ENCODE measurements around the gene MMRN2. TPM values are rescaled to one million over a fixed set of nuclear protein-coding genes. Genes with fewer than 3 reads are reported as not detected.
A peak's percentile ranks its signal among the peaks of the same experiment; 100 is the strongest.

Gene MMRN2
- polyA plus RNA-seq, 3 donors = 20.2 to 26.5 (median 25.0) TPM

- no peak for DNase-seq (ENCODE audit: extremely low read depth in 1 of 11, low read depth in 9 of 11, low spot score in 4 of 11)
Measured at GRCh38 chr10:86929468-86930380, 27.7 kb downstream of the MMRN2 start.

GRCh38 chr10:86922553-86922961, 34.9 kb downstream of the MMRN2 start:
- DNase-seq (ENCODE audit: extremely low read depth in 1 of 11, low read depth in 9 of 11, low spot score in 4 of 11) = no peak

GRCh38 chr10:86918022-86918471, 39.4 kb downstream of the MMRN2 start:
- no peak for DNase-seq (ENCODE audit: extremely low read depth in 1 of 11, low read depth in 9 of 11, low spot score in 4 of 11)

GRCh38 chr10:86914734-86915133, 42.7 kb downstream of the MMRN2 start:
- DNase-seq (ENCODE audit: extremely low read depth in 1 of 11, low read depth in 9 of 11, low spot score in 4 of 11) = no peak

DNA sequence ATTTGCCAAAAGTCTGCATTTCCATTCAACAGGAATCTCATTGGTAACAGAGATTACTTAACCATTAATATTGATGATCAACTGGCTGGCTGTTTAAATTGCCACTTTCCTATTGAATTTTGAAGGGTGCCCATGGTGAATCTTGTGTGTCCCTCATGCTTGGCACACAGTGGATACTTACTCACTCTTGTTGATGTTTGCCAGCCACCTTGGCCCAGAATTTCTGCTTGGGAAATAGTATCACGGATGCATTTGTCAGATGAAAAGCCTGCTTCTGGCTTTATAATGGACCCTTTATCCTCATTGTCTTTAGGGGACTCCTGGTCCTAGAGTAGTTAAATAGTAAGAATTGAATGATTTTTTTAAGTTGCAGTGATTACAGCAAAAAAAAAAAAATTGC, 52.0 kb downstream of the MMRN2 start:
- no peak for DNase-seq (ENCODE audit: extremely low read depth in 1 of 11, low read depth in 9 of 11, low spot score in 4 of 11)

DNA sequence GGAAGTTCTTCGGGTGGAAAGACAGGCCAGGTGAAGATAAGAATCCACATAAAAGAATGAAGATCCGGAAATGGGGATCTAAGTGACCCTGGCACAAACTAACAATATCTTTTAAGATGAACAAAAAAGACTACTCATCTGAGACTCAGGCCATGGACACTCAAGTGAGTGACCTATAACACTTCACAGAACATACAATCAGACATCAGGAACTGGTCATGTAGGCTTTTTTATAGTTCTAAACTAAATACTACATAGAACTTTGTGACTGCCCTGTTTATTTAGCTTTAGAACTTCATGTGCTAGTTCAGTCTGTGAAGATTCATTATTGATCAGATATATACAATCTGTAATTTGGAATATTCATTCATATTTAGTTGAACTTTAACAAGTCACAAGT, 52.8 kb downstream of the MMRN2 start:
- DNase-seq (ENCODE audit: extremely low read depth in 1 of 11, low read depth in 9 of 11, low spot score in 4 of 11) = no peak

- DNase-seq (ENCODE audit: extremely low read depth in 1 of 11, low read depth in 9 of 11, low spot score in 4 of 11) = no peak
Measured at GRCh38 chr10:86900955-86901354, 56.5 kb downstream of the MMRN2 start.

DNA sequence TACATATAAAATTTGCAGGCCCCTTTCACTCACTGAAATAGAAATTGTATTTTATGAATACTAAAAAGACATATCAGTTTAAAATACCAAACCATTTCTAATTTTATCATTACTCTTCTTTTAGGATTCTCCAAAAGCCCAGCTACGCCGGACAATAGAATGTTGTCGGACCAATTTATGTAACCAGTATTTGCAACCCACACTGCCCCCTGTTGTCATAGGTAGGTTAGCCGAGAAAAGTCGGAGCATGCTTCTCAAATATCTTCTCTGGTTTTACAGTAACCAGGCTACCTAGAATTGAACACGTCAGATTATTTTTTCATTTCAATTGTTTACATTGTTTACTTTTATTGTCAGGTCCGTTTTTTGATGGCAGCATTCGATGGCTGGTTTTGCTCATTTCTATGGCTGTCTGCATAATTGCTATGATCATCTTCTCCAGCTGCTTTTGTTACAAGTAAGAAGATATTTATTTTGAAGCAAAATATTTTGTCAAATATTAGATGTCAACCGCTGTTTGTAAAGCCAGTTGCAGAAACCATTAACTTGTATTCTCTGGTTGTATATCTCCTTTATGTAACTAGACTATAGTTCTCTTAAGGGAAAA, 57.6 kb downstream of the MMRN2 start:
- peak; percentile 47 to 76 (median 59) for DNase-seq (ENCODE audit: extremely low read depth in 1 of 11, low read depth in 9 of 11, low spot score in 4 of 11)

- no peak for DNase-seq (ENCODE audit: extremely low read depth in 1 of 11, low read depth in 9 of 11, low spot score in 4 of 11)
Measured at GRCh38 chr10:86899132-86899531, 58.3 kb downstream of the MMRN2 start.

DNA sequence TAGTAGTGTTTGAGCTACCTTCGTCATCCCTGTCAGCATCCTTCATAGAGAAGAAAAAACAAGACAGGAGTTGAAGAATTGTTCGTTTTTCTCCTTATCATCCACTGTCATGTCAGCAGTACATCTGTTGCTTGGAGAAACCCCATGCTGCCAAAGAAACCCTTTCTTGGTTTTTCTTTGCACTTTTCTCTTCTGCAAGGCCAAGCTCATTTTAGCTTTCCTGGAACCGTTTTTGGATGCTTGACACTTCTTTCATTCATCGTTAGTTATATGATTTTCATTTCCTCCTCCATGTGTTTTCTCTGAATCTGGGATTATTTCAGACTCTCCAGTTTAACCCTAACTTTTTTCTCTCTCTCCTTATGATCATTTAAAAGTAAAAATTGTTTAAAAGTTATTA, 58.9 kb downstream of the MMRN2 start:
- DNase-seq (ENCODE audit: extremely low read depth in 1 of 11, low read depth in 9 of 11, low spot score in 4 of 11) = no peak

DNA sequence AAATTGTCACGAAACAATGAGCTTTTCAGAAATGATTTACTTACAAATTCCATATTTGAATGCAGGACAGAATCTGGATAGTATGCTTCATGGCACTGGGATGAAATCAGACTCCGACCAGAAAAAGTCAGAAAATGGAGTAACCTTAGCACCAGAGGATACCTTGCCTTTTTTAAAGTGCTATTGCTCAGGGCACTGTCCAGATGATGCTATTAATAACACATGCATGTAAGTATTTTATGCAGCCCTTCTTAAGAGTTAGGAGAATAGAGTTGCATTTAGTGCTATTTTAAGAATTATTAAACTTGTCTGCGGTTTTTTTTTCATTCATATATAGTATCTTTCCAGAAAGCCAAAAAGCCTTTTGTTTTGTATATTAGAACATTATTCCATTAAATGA, 67.4 kb downstream of the MMRN2 start:
- DNase-seq (ENCODE audit: extremely low read depth in 1 of 11, low read depth in 9 of 11, low spot score in 4 of 11) = no peak

DNA sequence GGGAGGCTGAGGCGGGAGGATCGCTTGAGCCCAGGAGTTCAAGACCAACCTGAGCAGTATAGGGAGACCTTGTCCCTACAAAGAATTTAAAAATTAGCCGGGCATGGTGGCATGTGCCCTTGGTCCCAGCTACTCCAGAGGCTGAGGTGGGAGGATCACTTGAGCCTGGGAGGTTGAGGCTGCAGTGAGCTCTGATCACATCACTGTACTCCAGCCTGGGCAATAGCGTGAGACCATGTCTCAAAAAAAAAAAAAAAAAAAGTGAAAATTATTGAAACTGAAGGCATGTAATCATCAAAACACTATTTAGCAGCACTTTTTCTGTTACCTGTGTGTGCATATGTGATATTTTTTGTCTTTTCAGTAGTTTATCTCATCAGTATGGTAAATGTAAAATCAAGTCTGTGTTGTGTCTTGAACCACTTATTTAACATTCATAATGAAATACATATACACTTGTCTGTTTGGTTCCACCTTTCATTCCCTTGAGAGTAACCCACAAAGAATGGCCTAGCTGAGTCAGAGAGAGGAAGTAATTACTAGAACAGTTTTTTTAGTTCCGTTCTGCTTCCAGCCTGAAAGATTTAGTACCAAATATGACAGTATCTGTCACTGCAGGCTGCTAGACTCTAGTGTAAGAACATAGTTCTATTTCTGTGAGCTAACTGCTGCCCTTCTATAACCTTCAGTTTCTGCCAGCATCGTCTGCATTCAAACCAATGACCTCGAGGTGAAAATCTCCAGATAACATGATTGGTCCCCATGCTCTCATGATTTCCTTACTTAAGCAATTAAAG, 68.6 kb downstream of the MMRN2 start:
- no peak for DNase-seq (ENCODE audit: extremely low read depth in 1 of 11, low read depth in 9 of 11, low spot score in 4 of 11)

Other genes with a start within 250 kb of the MMRN2 start
- 10 to 100 TPM; 60.8 to 78.6 (median 70.7) TPM for gene BMPR1A, start 201.0 kb downstream of the MMRN2 start, polyA plus RNA-seq (ENCODE audit: insufficient read length in 3 of 3)
- 10 to 100 TPM in 2 of 3 donors, 1 to 10 TPM in 1; 9.9 to 13.8 (median 11.6) TPM for gene SNCG, start 984 bp upstream of the MMRN2 start, polyA plus RNA-seq (ENCODE audit: insufficient read length in 3 of 3)
- gene ADIRF, start 10.9 kb upstream of the MMRN2 start, polyA plus RNA-seq (ENCODE audit: insufficient read length in 3 of 3) = 10 to 100 TPM in 2 of 3 donors, 1 to 10 TPM in 1; 9.2 to 17.2 (median 13.5) TPM
- gene FAM25A, start 62.7 kb upstream of the MMRN2 start, polyA plus RNA-seq (ENCODE audit: insufficient read length in 3 of 3) = not detected
- gene GLUD1, start 137.2 kb upstream of the MMRN2 start, polyA plus RNA-seq (ENCODE audit: insufficient read length in 3 of 3) = 100 to 1,000 TPM; 141 to 176 (median 156) TPM
- 10 to 100 TPM; 39.7 to 43.5 (median 42.5) TPM for gene SHLD2, start 137.6 kb upstream of the MMRN2 start, polyA plus RNA-seq (ENCODE audit: insufficient read length in 3 of 3)